Effector CD4-positive, alpha-beta T cell (primary cell): Measurements from ENCODE around the gene NAP1L4.
"Not testable (repeated sequence)": the region's sequence is repeated elsewhere in the genome, so short reads cannot be mapped to it uniquely, and the experiment has no call there.

ENCODE experiments used
- DNase-seq: peaks from one replicate; pipeline ENCODE4 v3.0.0-alpha.2; 2020

NAP1L4 gene

DNA sequence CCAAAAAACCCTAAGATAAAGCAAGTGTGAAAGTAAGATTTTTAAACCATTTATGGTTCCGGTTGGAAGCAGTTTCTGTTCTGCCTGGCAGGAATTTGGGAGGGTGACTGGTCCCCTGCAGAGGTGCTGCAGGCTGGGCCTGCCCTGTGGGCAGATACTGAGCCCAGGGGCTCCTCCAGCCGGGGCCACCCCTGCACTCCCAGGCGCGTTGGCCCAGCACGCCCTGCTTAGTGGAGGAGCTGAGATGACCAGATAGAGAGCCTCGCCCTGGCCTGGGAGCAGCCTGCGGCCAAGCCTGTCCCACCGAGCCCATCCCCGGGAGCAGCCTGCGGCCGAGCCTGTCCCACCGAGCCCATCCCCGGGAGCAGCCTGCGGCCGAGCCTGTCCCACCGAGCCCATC is 70.9 kb downstream of the NAP1L4 start:
- DNase-seq = no peak

DNA sequence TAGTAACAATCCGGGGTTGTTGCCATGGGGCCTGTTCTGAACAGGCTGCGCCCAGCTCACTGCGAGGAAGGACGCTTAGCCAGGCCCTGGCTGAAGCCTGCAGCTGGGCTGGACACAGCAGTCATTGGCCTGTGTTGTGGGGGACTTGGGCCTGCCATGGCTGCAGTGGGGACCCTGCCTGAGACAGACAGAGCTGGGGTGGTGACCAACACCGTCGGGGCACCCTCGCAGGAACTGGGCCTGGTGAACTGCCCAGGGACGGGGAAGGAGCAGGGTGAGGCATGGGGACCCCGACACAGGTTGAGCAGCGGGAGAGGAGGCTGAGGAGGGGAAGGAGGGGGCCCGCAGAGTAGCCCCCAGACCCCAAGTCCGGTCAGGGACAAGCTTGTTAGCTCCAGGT is 71.8 kb downstream of the NAP1L4 start:
- DNase-seq = no peak

DNA sequence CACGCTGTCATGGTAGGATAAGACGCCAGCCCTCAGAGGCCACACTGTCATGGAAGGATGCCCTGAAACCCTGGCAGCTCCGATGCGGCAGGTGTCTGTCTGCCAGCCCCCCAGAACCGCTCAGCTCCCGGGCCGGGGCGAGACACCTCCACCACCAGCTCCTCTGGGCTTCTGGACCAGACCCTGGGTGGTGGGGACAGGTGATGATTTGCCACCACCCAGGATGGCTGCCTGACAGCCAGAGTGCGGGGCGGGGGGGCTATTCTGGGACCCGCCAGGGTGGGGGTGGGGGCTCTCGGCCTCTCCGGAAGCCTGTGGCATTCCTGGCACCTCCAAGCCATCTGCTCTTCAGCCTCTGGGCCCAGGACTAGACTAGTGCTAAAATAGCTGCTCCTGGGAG is 72.3 kb downstream of the NAP1L4 start:
- DNase-seq = no peak

DNA sequence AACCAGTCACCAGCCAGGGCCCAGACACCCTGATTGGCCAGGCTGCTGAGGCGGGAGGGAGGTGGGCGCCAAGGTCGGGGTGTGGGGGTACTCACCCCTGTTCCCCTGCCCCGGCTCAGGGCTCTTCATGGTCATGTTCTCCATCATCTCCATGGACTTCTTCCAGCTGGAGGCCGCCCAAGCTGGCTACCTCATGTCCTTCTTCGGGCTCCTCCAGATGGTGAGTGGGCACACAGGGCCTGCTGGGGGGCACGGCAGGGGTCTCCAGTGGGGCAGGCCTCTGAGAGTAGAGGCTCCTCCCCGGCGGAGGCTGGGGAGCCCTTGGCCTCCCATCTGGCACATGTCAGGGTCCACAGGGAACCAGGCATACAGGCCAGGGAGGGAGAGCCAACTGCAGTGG is 72.9 kb downstream of the NAP1L4 start:
- DNase-seq = no peak

DNA sequence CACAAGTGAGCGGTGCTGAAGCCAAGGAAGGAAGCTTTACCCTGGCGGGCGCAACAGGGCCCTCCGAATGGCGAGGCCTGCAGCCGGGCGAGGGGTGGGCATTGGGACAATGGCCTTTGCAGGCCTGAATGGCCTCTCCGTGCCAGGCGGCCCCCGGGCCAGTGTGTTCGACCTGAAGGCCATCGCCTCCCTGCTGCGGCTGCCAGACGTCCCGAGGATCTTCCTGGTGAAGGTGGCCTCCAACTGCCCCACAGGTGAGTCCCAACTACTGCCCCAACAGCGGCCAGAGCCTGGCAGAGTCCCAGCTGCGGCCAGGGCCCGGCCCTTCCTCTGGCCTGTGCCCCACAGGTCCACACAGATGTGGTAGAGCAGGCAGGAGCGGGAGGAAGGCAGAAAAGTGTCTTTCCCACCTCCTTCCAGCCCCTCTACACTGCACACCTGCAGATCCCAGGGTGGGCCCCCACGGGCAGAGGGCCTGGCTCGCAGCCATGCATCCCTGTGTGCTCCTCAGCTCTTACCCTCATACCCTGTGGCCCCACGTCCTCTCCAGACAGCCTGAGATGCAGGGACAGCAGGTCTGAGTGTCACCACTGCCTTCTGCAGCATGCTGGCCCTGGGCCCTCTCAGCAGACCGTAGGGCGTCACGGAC is 74.2 kb downstream of the NAP1L4 start:
- no peak for DNase-seq

DNA sequence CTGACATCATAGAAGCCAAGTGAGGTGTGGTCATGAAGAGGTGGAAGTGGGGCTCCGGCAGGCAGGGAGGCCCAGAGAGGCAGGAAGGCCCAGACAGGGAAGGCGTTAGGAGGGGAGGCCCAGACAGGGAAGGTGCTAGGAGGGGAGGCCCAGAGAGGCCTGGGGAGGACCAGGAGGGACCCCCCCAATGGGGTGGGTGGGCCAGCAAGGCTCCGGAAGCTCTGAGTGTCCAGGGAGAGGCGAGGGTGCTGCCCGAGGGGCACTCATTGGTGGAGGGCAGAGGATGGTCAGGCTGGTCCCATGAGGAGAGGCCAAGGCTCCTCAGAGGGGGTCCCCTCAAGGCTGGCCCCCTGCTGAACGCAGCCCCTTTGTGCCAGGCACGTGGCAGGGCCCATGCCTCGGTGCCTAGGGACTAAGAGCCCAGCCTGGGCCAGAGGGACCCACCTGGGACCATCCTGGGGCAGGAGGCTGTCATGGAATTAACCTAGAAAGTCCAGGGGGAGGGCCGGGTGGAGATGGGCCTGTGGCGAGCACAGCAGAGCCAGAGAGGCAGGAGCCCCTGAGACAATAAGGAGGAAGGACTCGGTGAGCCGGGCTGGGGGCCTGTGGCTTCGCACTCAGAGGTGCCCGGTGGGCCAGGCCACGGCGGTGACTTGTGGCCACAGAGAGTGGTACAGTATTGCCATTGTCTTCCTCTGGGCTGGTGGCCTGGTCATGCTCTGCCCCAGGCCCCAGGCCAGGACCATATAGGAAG is 75.1 kb downstream of the NAP1L4 start:
- DNase-seq = no peak

DNA sequence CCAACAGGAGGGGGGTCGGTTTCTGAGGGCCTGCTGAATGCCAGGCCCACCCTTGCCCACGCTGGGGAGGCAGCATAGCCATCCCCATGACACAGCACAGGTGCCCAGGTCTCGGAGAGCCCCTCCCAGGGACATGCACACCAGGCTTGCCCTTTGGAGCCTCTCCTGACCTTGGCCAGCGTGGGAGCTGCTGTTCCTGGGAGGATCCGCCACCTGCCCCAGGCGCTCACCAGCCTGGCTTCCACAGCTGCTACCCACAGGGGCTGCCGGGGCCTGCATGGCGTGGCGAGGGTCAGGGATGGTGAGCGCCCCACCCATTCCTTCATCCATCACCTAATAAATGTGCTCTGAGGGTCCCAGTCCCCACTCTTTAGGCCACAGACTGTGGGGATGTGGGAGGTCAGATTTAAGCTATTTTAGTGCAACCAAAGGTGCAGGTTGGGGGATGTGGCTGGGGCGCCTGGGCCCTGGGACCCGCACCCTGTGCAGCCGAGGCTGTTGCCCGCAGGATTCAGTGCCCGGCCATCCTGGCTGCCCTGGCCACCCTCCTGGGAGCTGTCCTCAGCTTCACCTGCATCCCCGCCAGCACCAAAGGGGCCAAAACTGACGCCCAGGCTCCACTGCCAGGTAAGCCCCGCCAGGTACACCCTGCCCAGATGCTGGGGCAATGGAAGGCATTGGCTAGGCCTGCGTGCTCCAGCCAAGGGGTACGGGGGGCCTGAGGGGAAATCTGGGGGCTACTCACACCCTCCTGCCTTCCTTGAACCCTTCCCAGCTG is 75.8 kb downstream of the NAP1L4 start:
- DNase-seq = no peak

DNA sequence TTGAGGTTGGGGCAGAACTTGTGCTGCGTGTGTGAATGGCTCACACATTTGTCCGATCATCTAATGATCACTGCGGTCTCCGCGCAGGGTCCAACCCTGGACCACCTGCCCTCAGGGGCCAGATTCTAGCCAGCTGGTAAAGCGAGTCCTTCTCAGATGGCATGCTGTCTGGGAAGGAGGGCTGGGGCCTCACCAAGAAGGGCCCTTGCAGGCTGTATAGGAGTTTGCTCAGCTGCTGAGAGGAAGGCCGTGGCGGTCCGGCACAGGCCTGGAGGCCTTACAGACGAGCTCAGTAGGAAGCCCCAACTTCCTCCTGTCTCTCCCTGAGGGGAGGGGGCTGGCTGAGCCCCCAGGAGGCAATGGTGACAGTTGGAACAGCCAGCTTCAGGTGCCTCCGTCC is 76.7 kb downstream of the NAP1L4 start:
- DNase-seq = no peak

DNA sequence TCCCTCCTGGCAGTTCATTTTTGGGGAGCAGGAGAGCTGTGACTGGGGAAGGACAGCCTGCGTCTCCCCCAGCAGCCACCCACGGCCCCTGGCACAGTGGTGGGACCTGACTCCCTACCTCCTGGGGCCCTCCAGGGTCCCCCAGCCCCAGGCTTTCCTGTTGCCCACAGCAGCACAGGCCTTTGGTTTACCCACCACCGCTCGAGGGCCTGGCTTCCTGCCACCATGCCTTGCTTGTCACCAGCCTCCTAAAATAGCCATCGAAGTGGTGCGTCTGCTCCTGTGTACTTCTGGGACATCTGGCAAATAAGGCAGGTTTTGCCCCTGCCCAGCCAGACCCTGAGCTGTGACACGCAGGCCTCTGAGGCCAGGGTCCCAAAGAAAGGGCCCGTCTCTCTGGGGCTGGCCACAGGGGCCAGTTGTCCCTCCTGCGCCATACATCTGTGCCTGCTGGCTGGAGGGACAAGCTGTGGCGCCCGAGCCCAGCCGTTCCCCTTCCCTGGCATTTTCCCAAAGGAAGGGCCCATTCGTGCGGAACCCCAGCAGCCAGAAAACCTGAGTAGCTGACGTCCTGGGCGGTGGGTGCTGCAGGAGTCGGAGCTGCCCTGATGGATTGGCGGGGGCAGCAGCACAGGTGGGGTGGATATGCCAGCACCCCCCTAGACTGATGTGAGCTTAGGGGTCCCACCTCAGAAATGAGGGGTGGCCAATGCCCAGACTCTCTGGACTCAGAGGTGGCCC is 77.5 kb downstream of the NAP1L4 start:
- no peak for DNase-seq

DNA sequence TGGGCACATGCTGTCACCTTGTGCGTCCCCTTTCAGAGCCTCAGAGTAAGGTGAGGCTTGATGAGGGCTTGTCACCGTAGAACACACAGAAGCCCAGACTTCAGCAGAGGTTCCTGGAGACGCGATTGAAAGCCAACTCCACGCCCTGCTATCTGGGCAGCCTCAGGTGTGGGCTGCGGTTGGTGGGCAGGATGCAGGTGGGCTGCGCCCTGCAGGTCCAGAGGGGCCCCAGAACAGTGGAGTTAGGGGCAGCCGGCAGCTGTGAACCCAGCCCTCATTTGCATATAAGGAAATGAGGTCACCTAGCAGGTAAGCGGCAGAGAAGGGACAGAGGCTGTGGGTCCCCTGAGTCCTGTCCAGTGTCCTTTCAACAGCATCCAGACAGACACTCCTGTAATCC is 78.4 kb downstream of the NAP1L4 start:
- no peak for DNase-seq

DNA sequence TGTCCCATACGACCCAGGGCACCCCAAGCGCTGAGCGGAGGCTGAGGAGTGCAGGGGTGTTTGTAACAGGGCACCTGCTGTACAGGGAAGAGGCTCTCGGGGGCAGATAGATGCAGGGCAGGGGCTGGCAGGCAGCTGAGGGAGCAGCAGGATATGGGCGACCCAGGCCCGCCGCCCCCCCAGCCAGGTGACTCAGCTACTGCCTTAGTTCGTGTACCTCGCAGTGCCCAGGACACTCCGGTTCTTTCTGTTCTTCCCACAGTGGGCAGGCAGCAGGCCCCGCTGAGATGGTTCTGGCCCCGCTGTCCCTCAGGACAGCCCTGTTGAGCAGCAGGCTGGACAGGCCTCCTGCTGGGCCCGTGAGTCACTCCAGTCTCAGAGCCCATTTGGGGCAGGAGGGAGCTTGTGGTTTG is 79.1 kb downstream of the NAP1L4 start:
- DNase-seq = no peak

DNA sequence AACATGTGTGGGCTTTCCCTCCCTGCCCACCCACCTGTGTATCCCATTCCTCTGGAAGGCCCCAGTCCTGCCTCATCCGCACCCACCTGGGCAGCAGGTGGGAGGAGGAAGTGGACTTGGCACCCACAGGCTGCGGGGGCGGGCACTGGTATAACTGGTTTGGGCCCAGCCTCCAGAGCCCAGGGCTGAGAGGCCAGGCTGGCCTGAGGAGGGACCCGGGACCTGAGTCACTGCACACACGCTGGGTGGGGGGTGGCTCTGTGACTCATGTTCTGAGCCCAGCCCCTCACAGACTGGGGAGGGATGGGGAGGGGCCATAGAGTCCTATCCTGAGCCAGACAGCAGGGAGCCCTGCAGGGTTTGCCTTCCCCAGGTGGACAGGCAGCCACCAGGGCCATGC is 79.6 kb downstream of the NAP1L4 start:
- DNase-seq = no peak

DNA sequence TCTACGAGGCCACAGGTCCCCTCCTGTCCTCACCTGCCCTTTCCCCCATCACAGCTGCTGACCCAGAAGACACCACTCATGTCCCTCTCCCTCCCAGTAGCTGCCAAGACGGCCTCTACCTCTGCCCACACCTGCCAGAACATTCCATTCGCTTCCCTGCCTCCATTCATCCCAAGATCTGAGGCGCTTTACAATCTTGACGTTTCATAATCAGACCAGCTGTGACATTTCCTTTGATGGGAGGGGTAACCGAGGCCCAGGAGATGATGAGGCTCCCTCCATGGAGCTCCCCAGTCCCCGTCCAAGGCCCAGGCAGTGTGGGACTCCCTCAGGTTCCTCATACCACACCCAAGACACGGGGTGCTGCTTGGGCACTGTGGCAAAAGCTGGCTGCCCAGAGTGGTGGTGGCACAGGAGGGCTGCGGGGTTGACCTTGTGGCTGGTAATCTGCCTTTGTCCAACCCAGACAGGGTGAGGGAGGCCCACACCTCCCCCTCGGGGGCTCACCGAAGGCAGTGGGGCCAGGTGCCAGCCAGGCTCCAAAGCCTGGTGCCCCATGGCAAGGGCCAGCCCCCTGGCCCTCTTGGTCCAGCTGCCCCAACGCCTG is 80.2 kb downstream of the NAP1L4 start:
- no peak for DNase-seq

DNA sequence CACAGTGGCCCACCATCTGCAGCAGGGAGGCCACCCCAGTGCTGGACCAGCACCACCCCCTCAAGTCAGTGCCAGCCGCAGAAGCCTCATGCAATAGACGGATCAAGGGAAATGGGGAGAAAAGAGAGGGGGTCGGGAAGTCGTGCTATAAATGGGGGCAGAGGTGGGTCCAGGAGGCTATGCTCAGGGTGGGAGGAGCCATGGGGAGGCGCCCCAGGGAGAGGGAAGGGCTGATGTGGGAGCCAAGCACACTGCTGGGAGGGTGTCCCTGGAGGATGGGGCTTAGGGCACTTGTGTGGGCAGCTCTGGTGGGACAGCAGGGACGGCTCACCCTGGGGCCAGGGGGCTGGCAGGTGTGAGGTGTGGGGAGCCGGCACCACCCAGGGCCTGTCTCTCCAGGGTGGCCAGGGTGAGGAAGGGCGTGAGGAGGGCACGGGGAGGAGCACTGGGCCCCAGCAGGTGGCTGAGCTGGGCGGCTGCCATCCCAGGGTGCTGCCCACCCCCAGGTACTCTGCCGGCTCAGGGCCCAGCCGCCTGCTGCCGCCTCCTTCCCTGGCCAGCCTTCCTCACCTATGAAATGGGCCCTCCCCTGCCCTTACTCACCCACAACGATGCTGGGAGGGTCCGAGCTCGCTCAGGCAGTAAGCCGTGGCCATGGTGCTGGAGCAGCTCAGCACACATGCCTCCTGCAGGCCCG is 80.9 kb downstream of the NAP1L4 start:
- DNase-seq = no peak

DNA sequence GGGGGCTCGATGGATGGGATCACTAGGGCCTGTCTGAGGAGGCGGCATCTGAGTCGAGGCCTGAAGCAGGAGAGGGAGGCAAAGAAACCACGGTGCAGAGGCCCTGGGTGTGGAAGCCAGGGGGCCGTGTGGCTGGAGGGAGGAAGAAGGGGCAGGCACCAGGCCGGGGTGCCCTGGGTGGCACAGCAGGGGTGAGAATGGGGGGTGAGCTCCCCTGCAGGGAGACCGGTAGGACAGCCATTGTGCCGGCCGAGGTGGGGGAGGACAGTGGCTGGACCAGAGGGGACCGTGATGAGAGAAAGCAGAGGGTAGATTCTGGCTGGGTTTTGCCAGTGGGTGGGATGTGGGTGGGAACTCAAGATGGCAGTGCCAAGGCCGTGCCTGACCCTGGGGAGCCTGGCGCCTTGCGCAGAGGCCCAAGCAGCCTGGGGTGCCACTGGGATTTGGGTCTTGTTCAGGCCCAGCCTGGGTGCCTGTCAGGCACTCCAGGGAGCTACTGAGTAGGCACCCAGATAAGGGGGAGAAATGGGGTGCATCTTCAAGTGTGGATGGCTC is 81.7 kb downstream of the NAP1L4 start:
- no peak for DNase-seq

DNA sequence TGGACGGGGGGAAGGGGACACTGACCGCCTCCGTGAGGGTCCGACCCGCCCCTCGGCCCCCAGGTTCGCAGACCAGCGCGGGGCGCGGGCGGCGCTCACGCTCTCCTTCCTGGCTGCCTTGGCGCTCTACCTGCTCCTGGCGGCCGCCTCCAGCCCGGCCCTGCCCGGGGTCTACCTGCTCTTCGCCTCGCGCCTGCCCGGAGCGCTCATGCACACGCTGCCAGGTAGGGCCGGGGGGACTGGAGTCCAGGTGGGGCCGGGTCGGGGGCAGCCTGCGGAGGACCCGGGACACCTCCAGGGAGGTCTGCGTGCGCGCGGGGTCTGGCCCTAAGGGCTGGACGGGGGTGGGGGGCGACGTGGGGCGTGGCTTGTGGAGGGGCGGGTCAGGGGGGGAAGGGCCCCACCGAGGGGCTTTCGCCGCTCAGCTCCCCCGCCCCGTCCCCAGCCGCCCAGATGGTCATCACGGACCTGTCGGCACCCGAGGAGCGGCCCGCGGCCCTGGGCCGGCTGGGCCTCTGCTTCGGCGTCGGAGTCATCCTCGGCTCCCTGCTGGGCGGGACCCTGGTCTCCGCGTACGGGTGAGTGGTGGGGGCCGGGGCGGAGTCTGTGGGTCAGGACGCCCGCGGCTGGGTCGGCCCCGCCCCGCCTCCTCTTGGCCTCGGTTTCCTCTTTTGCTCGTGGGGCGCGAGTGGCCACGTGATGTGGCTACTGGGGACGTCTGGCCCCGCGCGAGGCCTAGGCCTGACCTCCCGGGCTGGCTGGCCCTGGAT is 82.8 kb downstream of the NAP1L4 start:
- no peak for DNase-seq

DNA sequence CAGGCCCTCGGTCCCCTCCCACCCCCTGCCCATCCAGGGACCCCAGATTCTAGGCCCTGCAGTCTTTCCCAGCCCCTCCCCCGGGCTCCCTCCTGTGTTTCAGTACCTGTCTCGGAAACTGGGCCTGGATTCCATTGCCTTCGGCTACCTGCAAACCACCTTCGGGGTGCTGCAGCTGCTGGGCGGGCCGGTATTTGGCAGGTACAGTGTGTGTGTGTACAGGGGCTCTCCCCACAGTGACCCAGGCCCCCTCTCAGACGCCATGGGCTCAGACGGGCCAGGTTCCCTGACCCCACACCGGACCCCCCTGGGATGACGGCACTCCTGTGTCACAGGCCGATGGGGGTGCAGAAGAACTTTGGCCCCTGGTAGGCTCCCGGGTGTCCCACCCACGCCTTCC is 84.0 kb downstream of the NAP1L4 start:
- no peak for DNase-seq

DNA sequence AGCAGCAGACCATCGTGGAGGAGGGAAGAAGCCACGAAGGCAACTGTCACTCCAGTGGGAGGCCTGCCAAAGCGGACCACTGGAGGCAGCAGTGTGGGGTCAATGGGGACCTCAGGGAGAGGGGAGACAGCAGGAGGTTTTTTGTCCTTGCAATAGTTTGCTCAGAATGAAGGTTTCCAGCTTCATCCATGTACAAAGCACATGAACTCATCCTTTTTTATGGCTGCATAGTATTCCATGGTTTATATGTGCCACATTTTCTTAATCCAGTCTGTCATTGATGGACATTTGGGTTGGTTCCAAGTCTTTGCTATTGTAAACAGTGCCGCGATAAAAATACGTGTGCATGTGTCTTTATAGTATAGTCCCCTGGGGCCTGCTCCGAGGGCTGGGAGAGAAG is 86.8 kb downstream of the NAP1L4 start:
- DNase-seq = not testable (repeated sequence)

DNA sequence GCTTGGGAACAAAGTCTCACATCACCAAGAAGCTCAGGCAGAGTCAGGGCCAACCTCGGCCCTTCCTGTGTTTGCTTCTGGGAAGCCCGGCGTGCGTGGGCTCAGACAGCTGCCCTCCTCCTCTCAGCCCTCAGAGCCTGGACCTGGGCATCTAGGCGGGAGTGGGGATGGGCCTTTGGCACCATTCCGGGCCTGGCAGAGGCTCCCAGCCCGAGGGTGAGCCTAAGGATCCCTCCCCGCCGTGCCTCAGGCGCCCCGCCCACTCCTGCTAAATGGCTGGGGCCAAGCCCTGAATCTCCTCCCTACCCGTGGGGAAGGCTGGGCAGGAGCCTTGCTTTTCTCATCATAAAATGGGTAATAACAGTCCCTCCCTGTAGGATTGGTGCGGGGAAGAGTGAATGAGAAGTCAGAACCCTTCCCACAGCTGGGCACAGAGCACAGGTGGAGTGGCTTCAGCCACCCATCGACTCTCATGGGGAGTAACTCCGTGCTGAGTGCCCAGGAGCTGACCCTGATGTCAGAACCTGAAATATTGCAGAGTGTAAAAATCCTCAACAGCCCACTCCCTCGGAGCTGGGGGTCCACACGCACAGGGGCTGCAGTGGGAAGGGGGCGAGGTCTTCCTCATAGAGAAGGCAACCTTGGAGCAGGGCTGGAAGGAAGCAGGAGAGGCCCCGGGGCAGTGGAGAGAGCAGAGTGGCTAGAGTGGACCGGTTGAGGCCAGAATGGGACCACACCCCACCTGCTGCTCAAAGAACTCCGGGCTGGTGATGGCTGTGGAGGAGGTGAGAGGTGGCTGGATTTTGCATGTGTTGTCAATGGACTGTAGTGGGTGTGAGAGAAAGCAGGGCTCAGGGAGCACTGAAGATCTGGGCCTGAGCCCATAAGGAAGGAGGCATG is 87.7 kb downstream of the NAP1L4 start:
- DNase-seq = no peak

DNA sequence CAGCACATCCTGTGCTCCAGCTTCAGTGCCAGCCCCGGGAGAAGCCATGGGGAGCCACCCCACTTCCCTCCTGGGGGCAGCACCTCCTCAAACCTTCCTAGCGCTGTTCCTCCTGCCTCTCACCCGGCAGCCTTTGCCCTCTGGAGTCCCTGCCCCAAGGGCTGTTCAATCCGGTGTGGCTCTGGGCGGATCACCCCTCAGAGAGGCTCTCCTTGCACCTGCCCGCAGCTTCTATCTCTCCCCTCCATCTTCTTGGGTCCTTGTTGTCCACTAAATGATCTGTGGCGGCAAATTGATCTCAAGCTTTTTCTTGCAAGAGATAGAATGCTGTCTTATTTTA is 88.5 kb downstream of the NAP1L4 start:
- DNase-seq = no peak
